Mesendoderm (in vitro differentiated cells): ENCODE measurements around the gene SLC45A1.

Experiments
- DNase-seq: peaks from one replicate; pipeline ENCODE4 v3.0.0; 2013
- H2AK5ac ChIP-seq: 2 replicates; pipeline ENCODE4 v1.6.1; 2013; ENCODE audit warnings: low read length, inconsistent platforms
- H2BK120ac ChIP-seq: 2 replicates; pipeline ENCODE4 v1.6.1; 2013; ENCODE audit warnings: low read depth, mild to moderate bottlenecking, low read length, moderate library complexity, mixed read lengths
- H2BK15ac ChIP-seq: replicated peaks from 2 replicates; pipeline ENCODE4 v1.6.1; 2013; ENCODE audit warnings: low read depth, mild to moderate bottlenecking, moderate library complexity
- H2BK5ac ChIP-seq: 2 replicates; pipeline ENCODE4 v1.6.1; 2013; ENCODE audit warnings: low read length, inconsistent platforms
- H3K18ac ChIP-seq: 2 replicates; pipeline ENCODE4 v1.6.1; 2013; ENCODE audit warnings: mild to moderate bottlenecking, low read length, mixed read lengths
- H3K23ac ChIP-seq: one replicate; pipeline ENCODE4 v1.6.1; 2013; ENCODE audit warnings: low read length
- H3K27ac ChIP-seq: 2 replicates; pipeline ENCODE4 v1.5.1; 2013; ENCODE audit warnings: low read depth, mild to moderate bottlenecking, inconsistent platforms, low read length, moderate library complexity
- H3K27me3 ChIP-seq: 2 replicates; pipeline ENCODE4 v1.6.1; 2013; ENCODE audit warnings: low read length, control low read depth, mild to moderate bottlenecking, inconsistent platforms; ENCODE audit not compliant: insufficient read depth, poor library complexity
- H3K36me3 ChIP-seq: 2 replicates; pipeline ENCODE4 v1.6.1; 2013; ENCODE audit warnings: low read length, inconsistent platforms; ENCODE audit not compliant: control insufficient read depth, insufficient read depth
- H3K4ac ChIP-seq: one replicate; pipeline ENCODE4 v1.6.1; 2013; ENCODE audit warnings: low read depth, mild to moderate bottlenecking, low read length, moderate library complexity
- H3K4me1 ChIP-seq: 2 replicates; pipeline ENCODE4 v1.6.1; 2013; ENCODE audit warnings: low read depth, low read length, inconsistent platforms; ENCODE audit not compliant: control insufficient read depth
- H3K4me2 ChIP-seq: 2 replicates; pipeline ENCODE4 v1.6.1; 2013; ENCODE audit warnings: low read length
- H3K4me3 ChIP-seq: 2 replicates; pipeline ENCODE4 v1.5.1; 2013; ENCODE audit warnings: mild to moderate bottlenecking, low read length
- H3K56ac ChIP-seq: one replicate; pipeline ENCODE4 v1.6.1; 2013; ENCODE audit warnings: low read length
- H3K79me1 ChIP-seq: 2 replicates; pipeline ENCODE4 v1.6.1; 2013; ENCODE audit warnings: low read length, inconsistent platforms
- H3K79me2 ChIP-seq: 2 replicates; pipeline ENCODE4 v1.6.1; 2013; ENCODE audit warnings: mild to moderate bottlenecking, low read length; ENCODE audit not compliant: control insufficient read depth, insufficient read depth
- H3K9ac ChIP-seq: 2 replicates; pipeline ENCODE4 v1.6.1; 2013; ENCODE audit warnings: low read length, inconsistent platforms
- H4K5ac ChIP-seq: one replicate; pipeline ENCODE4 v1.6.1; 2013; ENCODE audit warnings: low read length
- H4K8ac ChIP-seq: one replicate; pipeline ENCODE4 v1.6.1; 2013; ENCODE audit warnings: low read depth, mild to moderate bottlenecking, control low read depth, low read length, moderate library complexity
- WGBS: extraction: QIAGEN DNeasy Blood & Tissue Kit; methylation state at CpG from one replicate; pipeline ENCODE4 v1.1.7; 2013; ENCODE audit warnings: low lambda C conversion rate, missing lambda C conversion rate; ENCODE audit not compliant: insufficient coverage; ENCODE audit errors: extremely low coverage; 5-methylcytosine and 5-hydroxymethylcytosine counted together

The SLC45A1 gene

GRCh38 chr1:8285965-8286364 lies 31.9 kb upstream of the SLC45A1 start:
- H3K56ac ChIP-seq = no peak overlapping the region
- no peaks in the 10 kb centered on the region for H3K79me1 ChIP-seq
- no peaks in the 10 kb centered on the region for H3K79me2 ChIP-seq
- no peaks in the 10 kb centered on the region for H3K4me1 ChIP-seq
- no peak overlapping the region for H3K4ac ChIP-seq
- no peak overlapping the region for H3K4me3 ChIP-seq
- no peak overlapping the region for H2BK15ac ChIP-seq
- no peak overlapping the region for H3K23ac ChIP-seq
- H2AK5ac ChIP-seq = no peak overlapping the region
- no peak overlapping the region for H4K5ac ChIP-seq
- H3K9ac ChIP-seq = no peak overlapping the region
- H3K27ac ChIP-seq = no peak overlapping the region
- WGBS = no CpG with 5 or more reads among the region's 2 CpGs
- no peak overlapping the region for H2BK5ac ChIP-seq
- no peak overlapping the region for H4K8ac ChIP-seq
- no peak overlapping the region for H3K4me2 ChIP-seq
- H3K18ac ChIP-seq = no peak overlapping the region
- no peak overlapping the region for H2BK120ac ChIP-seq
- DNase-seq = no peak
- no peaks in the 10 kb centered on the region for H3K36me3 ChIP-seq
- H3K27me3 ChIP-seq = no peaks in the 10 kb centered on the region

- H3K4me1 ChIP-seq = no peaks in the 10 kb centered on the region
- no peak overlapping the region for H4K5ac ChIP-seq
- H3K79me2 ChIP-seq = no peaks in the 10 kb centered on the region
- H3K4ac ChIP-seq = no peak overlapping the region
- no peak overlapping the region for H3K27ac ChIP-seq
- no peak overlapping the region for H3K4me3 ChIP-seq
- H3K18ac ChIP-seq = no peak overlapping the region
- no peak overlapping the region for H4K8ac ChIP-seq
- no peak overlapping the region for H2BK120ac ChIP-seq
- no peak overlapping the region for H3K56ac ChIP-seq
- H2BK15ac ChIP-seq = no peak overlapping the region
- H3K23ac ChIP-seq = no peak overlapping the region
- no peaks in the 10 kb centered on the region for H3K79me1 ChIP-seq
- no peak overlapping the region for H3K4me2 ChIP-seq
- no peaks in the 10 kb centered on the region for H3K27me3 ChIP-seq
- DNase-seq = no peak
- H2BK5ac ChIP-seq = no peak overlapping the region
- no peak overlapping the region for H3K9ac ChIP-seq
- no peaks in the 10 kb centered on the region for H3K36me3 ChIP-seq
- whole genome bisulfite sequencing = no CpG with 5 or more reads among the region's 6 CpGs
- H2AK5ac ChIP-seq = no peak overlapping the region
Measured at GRCh38 chr1:8293118-8293517, 24.8 kb upstream of the SLC45A1 start.

GRCh38 chr1:8293641-8294169 lies 24.2 kb upstream of the SLC45A1 start:
- no peak overlapping the region for H3K4me2 ChIP-seq
- H3K27ac ChIP-seq = no peak overlapping the region
- no peak overlapping the region for H3K23ac ChIP-seq
- no peak overlapping the region for H4K8ac ChIP-seq
- no peaks in the 10 kb centered on the region for H3K4me1 ChIP-seq
- H2BK5ac ChIP-seq = no peak overlapping the region
- H3K4ac ChIP-seq = no peak overlapping the region
- WGBS = no CpG with 5 or more reads among the region's 4 CpGs
- no peak overlapping the region for H3K4me3 ChIP-seq
- no peaks in the 10 kb centered on the region for H3K79me1 ChIP-seq
- no peaks in the 10 kb centered on the region for H3K79me2 ChIP-seq
- H4K5ac ChIP-seq = no peak overlapping the region
- no peaks in the 10 kb centered on the region for H3K27me3 ChIP-seq
- no peak overlapping the region for H3K18ac ChIP-seq
- H3K9ac ChIP-seq = no peak overlapping the region
- no peak overlapping the region for H2AK5ac ChIP-seq
- no peak overlapping the region for H2BK15ac ChIP-seq
- no peak for DNase-seq
- no peak overlapping the region for H2BK120ac ChIP-seq
- H3K36me3 ChIP-seq = no peaks in the 10 kb centered on the region
- no peak overlapping the region for H3K56ac ChIP-seq

GRCh38 chr1:8294170-8294697 lies 23.7 kb upstream of the SLC45A1 start:
- Histone ChIP-seq H3K9ac (no peak overlapping the region), H2BK5ac (no peak overlapping the region), H3K27ac (no peak overlapping the region), H3K79me2 (no peaks in the 10 kb centered on the region), H3K27me3 (no peaks in the 10 kb centered on the region), H2AK5ac (no peak overlapping the region), H3K79me1 (no peaks in the 10 kb centered on the region), H3K4me3 (no peak overlapping the region), H3K23ac (no peak overlapping the region), H4K8ac (no peak overlapping the region), H3K4me2 (no peak overlapping the region), H4K5ac (no peak overlapping the region), H3K36me3 (no peaks in the 10 kb centered on the region), H3K18ac (no peak overlapping the region), H2BK15ac (no peak overlapping the region), H3K4me1 (no peaks in the 10 kb centered on the region), H3K56ac (no peak overlapping the region), H3K4ac (no peak overlapping the region), H2BK120ac (no peak overlapping the region)
- DNase-seq = no peak
- WGBS = no CpG with 5 or more reads among the region's 19 CpGs

GRCh38 chr1:8297245-8297644 lies 20.7 kb upstream of the SLC45A1 start:
- WGBS = no CpG with 5 or more reads among the region's 4 CpGs

GRCh38 chr1:8299963-8300362 lies 18.0 kb upstream of the SLC45A1 start:
- Histone ChIP-seq H3K4me3 (no peak overlapping the region), H2BK15ac (no peak overlapping the region), H2BK120ac (no peak overlapping the region), H3K36me3 (no peaks in the 10 kb centered on the region), H3K9ac (no peak overlapping the region), H3K4ac (no peak overlapping the region), H3K18ac (no peak overlapping the region), H3K56ac (no peak overlapping the region), H3K4me1 (no peaks in the 10 kb centered on the region), H2BK5ac (no peak overlapping the region), H3K79me1 (no peaks in the 10 kb centered on the region), H4K5ac (no peak overlapping the region), H3K27ac (no peak overlapping the region), H3K23ac (no peak overlapping the region), H3K27me3 (no peaks in the 10 kb centered on the region), H2AK5ac (no peak overlapping the region), H4K8ac (no peak overlapping the region), H3K4me2 (no peak overlapping the region), H3K79me2 (no peaks in the 10 kb centered on the region)
- DNase-seq = no peak
- no CpG with 5 or more reads among the region's 5 CpGs for WGBS

More at GRCh38 chr1:8297245-8297644, 20.7 kb upstream of the SLC45A1 start:
- no peak overlapping the region for H2BK15ac ChIP-seq
- H3K23ac ChIP-seq = no peak overlapping the region
- H4K5ac ChIP-seq = no peak overlapping the region
- H4K8ac ChIP-seq = no peak overlapping the region
- no peak overlapping the region for H3K4ac ChIP-seq
- no peaks in the 10 kb centered on the region for H3K27me3 ChIP-seq
- no peaks in the 10 kb centered on the region for H3K79me2 ChIP-seq
- no peak overlapping the region for H3K4me3 ChIP-seq
- H3K4me1 ChIP-seq = no peaks in the 10 kb centered on the region
- DNase-seq = peak; percentile 80
- no peak overlapping the region for H3K56ac ChIP-seq
- H2BK5ac ChIP-seq = no peak overlapping the region
- no peak overlapping the region for H3K9ac ChIP-seq
- H3K18ac ChIP-seq = no peak overlapping the region
- H3K4me2 ChIP-seq = no peak overlapping the region
- H2AK5ac ChIP-seq = no peak overlapping the region
- H3K36me3 ChIP-seq = no peaks in the 10 kb centered on the region
- no peak overlapping the region for H3K27ac ChIP-seq
- H2BK120ac ChIP-seq = no peak overlapping the region
- no peaks in the 10 kb centered on the region for H3K79me1 ChIP-seq
